GM23338 (cell line): ENCODE data around the gene S100A7. TPM values are rescaled to one million over a fixed set of nuclear protein-coding genes. Genes with fewer than 3 reads are reported as not detected.

Experiments
- ATAC-seq: fragments of 200-7000 bp; cut with Tn5 transposase; 3 replicates; pipeline ENCODE4 v1.9.1; 2020
- DNase-seq: peaks from one replicate; pipeline ENCODE4 v3.0.0-alpha.2; 2015; ENCODE audit warnings: low spot score
- H2AFZ ChIP-seq: fragments of 200-600 bp; sonication (generic); 2 replicates; pipeline ENCODE4 v1.8.0; 2016; ENCODE audit warnings: antibody characterized with exemption, mild to moderate bottlenecking, moderate library complexity
- H3F3A ChIP-seq: fragments of 200-600 bp; sonication (generic); replicated peaks from 2 replicates; pipeline ENCODE4 v1.8.0; 2017; ENCODE audit warnings: antibody characterized with exemption, mixed run types, low read depth
- H3K27ac ChIP-seq: fragments of 200-600 bp; sonication (generic); 2 replicates; pipeline ENCODE4 v1.6.1; 2016; ENCODE audit warnings: low read depth
- H3K27me3 ChIP-seq: fragments of 200-600 bp; sonication (generic); 2 replicates; pipeline ENCODE4 v1.8.0; 2016; ENCODE audit warnings: mild to moderate bottlenecking, mixed run types, moderate library complexity; ENCODE audit not compliant: insufficient read depth
- H3K36me3 ChIP-seq: fragments of 200-600 bp; sonication (generic); 2 replicates; pipeline ENCODE4 v1.8.0; 2016; ENCODE audit warnings: mild to moderate bottlenecking; ENCODE audit not compliant: insufficient read depth
- H3K4me1 ChIP-seq: fragments of 200-600 bp; sonication (generic); 2 replicates; pipeline ENCODE4 v1.8.0; 2016; ENCODE audit warnings: mild to moderate bottlenecking, moderate library complexity; ENCODE audit not compliant: insufficient read depth
- H3K4me2 ChIP-seq: fragments of 200-600 bp; sonication (generic); 2 replicates; pipeline ENCODE4 v1.7.1; 2017; ENCODE audit warnings: mixed run types
- H3K4me3 ChIP-seq: fragments of 200-600 bp; sonication (generic); 2 replicates; pipeline ENCODE4 v1.6.1; 2016; ENCODE audit warnings: mixed run types
- H3K79me2 ChIP-seq: fragments of 200-600 bp; sonication (generic); replicated peaks from 2 replicates; pipeline ENCODE4 v1.8.0; 2017; ENCODE audit warnings: mild to moderate bottlenecking; ENCODE audit not compliant: insufficient read depth
- H3K9me2 ChIP-seq: fragments of 200-600 bp; sonication (generic); 2 replicates; pipeline ENCODE4 v1.8.0; 2017; ENCODE audit not compliant: insufficient read depth
- H4K20me1 ChIP-seq: fragments of 200-600 bp; sonication (generic); replicated peaks from 2 replicates; pipeline ENCODE4 v1.8.0; 2017; ENCODE audit warnings: mild to moderate bottlenecking; ENCODE audit not compliant: insufficient read depth
- H3K27ac Mint-ChIP-seq: 2 replicates; pipeline ENCODE4 v1.8.0; 2020; ENCODE audit warnings: inconsistent platforms, mild to moderate bottlenecking, moderate library complexity, mixed read lengths
- H3K27me3 Mint-ChIP-seq: 3 replicates; pipeline ENCODE4 v1.8.0; 2022; ENCODE audit warnings: low read depth, mild to moderate bottlenecking, moderate library complexity, mixed read lengths, inconsistent platforms; ENCODE audit not compliant: insufficient read depth, poor library complexity
- H3K36me3 Mint-ChIP-seq: 3 replicates; pipeline ENCODE4 v1.8.0; 2021; ENCODE audit warnings: low read depth, mild to moderate bottlenecking, inconsistent platforms, moderate library complexity, mixed read lengths
- H3K4me1 Mint-ChIP-seq: 3 replicates; pipeline ENCODE4 v1.8.0; 2020; ENCODE audit warnings: mild to moderate bottlenecking, inconsistent platforms, mixed read lengths
- H3K4me3 Mint-ChIP-seq: 3 replicates; pipeline ENCODE4 v1.8.0; 2021; ENCODE audit warnings: moderate library complexity, mild to moderate bottlenecking, inconsistent platforms, mixed read lengths
- H3K9me3 Mint-ChIP-seq: 3 replicates; pipeline ENCODE4 v1.8.0; 2020; ENCODE audit warnings: moderate library complexity, mild to moderate bottlenecking, inconsistent platforms, mixed read lengths
- CREB1 ChIP-seq: fragments of 250-450 bp; sonication (Bioruptor Pico); IDR thresholded peaks from 2 replicates; pipeline ENCODE4 v1.5.0; 2020; ENCODE audit warnings: low read depth, mild to moderate bottlenecking, moderate library complexity
- CTCF ChIP-seq, 2 experiments: fragments of 200-600 bp in 1 of 2; sonication (generic) in 1 of 2; conservative IDR thresholded peaks; 2 replicates each; pipeline versions ENCODE4 v1.5.1 to v1.6.1; 2016 to 2017; ENCODE audit warnings: antibody characterized with exemption in 2 of 2, low read depth in 2 of 2, mild to moderate bottlenecking in 2 of 2, moderate library complexity in 1 of 2
- EZH2 ChIP-seq: fragments of 200-600 bp; sonication (generic); IDR thresholded peaks from one replicate; pipeline ENCODE4 v1.8.0; 2017; ENCODE audit warnings: antibody characterized with exemption, mild to moderate bottlenecking, low read depth; ENCODE audit not compliant: unreplicated experiment
- EZH2phosphoT487 ChIP-seq: fragments of 200-600 bp; sonication (generic); IDR thresholded peaks from one replicate; pipeline ENCODE4 v1.8.1; 2018; ENCODE audit warnings: antibody characterized with exemption; ENCODE audit not compliant: unreplicated experiment
- JUNB ChIP-seq: IDR thresholded peaks from one replicate; pipeline ENCODE4 v1.6.1; 2016; ENCODE audit warnings: antibody characterized with exemption; ENCODE audit not compliant: unreplicated experiment
- NANOG ChIP-seq: IDR thresholded peaks from 2 replicates; pipeline ENCODE4 v1.6.1; 2016; ENCODE audit warnings: antibody characterized with exemption, borderline replicate concordance
- POLR2AphosphoS5 ChIP-seq: IDR thresholded peaks from 2 replicates; pipeline ENCODE4 v1.6.1; 2016; ENCODE audit warnings: antibody characterized with exemption, low read depth
- REST ChIP-seq: IDR thresholded peaks from one replicate; pipeline ENCODE4 v1.6.1; 2018; ENCODE audit warnings: antibody characterized with exemption; ENCODE audit not compliant: unreplicated experiment
- STAT1 ChIP-seq: IDR thresholded peaks from one replicate; pipeline ENCODE4 v1.6.1; 2016; ENCODE audit warnings: antibody characterized with exemption; ENCODE audit not compliant: unreplicated experiment
- ZNF462 ChIP-seq: fragments of 250-450 bp; sonication (Bioruptor Pico); IDR thresholded peaks from 2 replicates; pipeline ENCODE4 v1.5.0; 2020; ENCODE audit warnings: mild to moderate bottlenecking, moderate library complexity
- polyA plus RNA-seq: library from polyadenylated mRNA; unstranded; fragments of >200 nt; fragmentation: Nextera tagmentation; extraction: Ambion mirVana; gene quantifications from 2 replicates; pipeline ENCODE4 v1.2.1, GENCODE V29; 2016
- total RNA-seq: library from RNA; depleted of rRNA; stranded (reverse); fragments of >200 nt; shearing (Covaris generic); gene quantifications from 2 replicates; pipeline ENCODE4 v1.2.3, GENCODE V29; 2014

The S100A7 gene
- total and polyA plus RNA-seq, 2 experiments from 2014 or later, result not detected

- Histone ChIP-seq H3K36me3 (no peaks in the 10 kb centered on the region), H3K27me3 (no peaks in the 10 kb centered on the region), H3K27ac (no peak overlapping the region), H3K4me1 (no peaks in the 10 kb centered on the region), H4K20me1 (no peaks in the 10 kb centered on the region), H3F3A (no peaks in the 10 kb centered on the region), H3K9me2 (no peaks in the 10 kb centered on the region), H3K79me2 (no peaks in the 10 kb centered on the region), H3K4me2 (no peak overlapping the region), H2AFZ (peak overlapping the region; percentile 52; the same call in 1 of the 2 replicates), H3K4me3 (no peak overlapping the region)
- H3K9me3 Mint-ChIP-seq, result no peaks in the 10 kb centered on the region
- no peak for DNase-seq
- no peak overlapping the region for H3K27ac Mint-ChIP-seq
- peaks cover 10% of the 10 kb centered on the region; the same call in 1 of the 3 replicates for H3K4me1 Mint-ChIP-seq
- H3K27me3 Mint-ChIP-seq, result peaks cover 2% of the 10 kb centered on the region
- no peak for ATAC-seq
- no peak for TF ChIP-seq STAT1
- TF ChIP-seq REST, result no peak
- no peak for TF ChIP-seq EZH2phosphoT487
- no peak for TF ChIP-seq CTCF (conservative IDR thresholded peaks at IDR 0.05; ENCODE audit: low read depth in 2 of 2)
- no peaks in the 10 kb centered on the region for H3K36me3 Mint-ChIP-seq
- no peak overlapping the region for H3K4me3 Mint-ChIP-seq
Measured at GRCh38 chr1:153506386-153506785, 45.9 kb upstream of the S100A7 start.

GRCh38 chr1:153505576-153505975 is 45.1 kb upstream of the S100A7 start:
- H3K9me3 Mint-ChIP-seq, result no peaks in the 10 kb centered on the region
- H3K79me2 ChIP-seq, result no peaks in the 10 kb centered on the region
- no peaks in the 10 kb centered on the region for H3K9me2 ChIP-seq
- no peaks in the 10 kb centered on the region for H3F3A ChIP-seq
- ATAC-seq (no peak), DNase-seq (no peak)
- H3K36me3 Mint-ChIP-seq, result no peaks in the 10 kb centered on the region
- H3K4me2 ChIP-seq, result no peak overlapping the region
- no peaks in the 10 kb centered on the region for H4K20me1 ChIP-seq
- H3K4me1 ChIP-seq, result no peaks in the 10 kb centered on the region
- no peak overlapping the region for H3K27ac ChIP-seq
- no peak overlapping the region for H2AFZ ChIP-seq
- no peak overlapping the region for H3K4me3 ChIP-seq
- no peaks in the 10 kb centered on the region for H3K36me3 ChIP-seq
- H3K27me3 Mint-ChIP-seq, result peaks cover 2% of the 10 kb centered on the region
- H3K27ac Mint-ChIP-seq, result no peak overlapping the region
- no peaks in the 10 kb centered on the region for H3K27me3 ChIP-seq
- no peak overlapping the region for H3K4me3 Mint-ChIP-seq
- peaks cover 6% of the 10 kb centered on the region; the same call in 2 of the 3 replicates for H3K4me1 Mint-ChIP-seq
- no peak for TF ChIP-seq ZNF462 (CRISPR knock-in tag)
- TF ChIP-seq JUNB, result no peak
- TF ChIP-seq NANOG, result no peak
- TF ChIP-seq EZH2, result no peak
- TF ChIP-seq CREB1, result no peak
- no peak for TF ChIP-seq POLR2AphosphoS5
